K562 (cell line): ENCODE results near the gene AMIGO3. TPM values are rescaled to one million over a fixed set of nuclear protein-coding genes. Genes with fewer than 3 reads are reported as not detected.

Experiments used
- ATAC-seq: fragments of 200-7000 bp; cut with Tn5 transposase; 3 replicates; pipeline ENCODE4 v1.9.1; 2020; ENCODE audit warnings: moderate library complexity
- BruUV-seq: library from RNA; stranded (reverse); fragments of 400-500 nt; replicated peaks from 2 replicates; lab custom pipeline; 2021; lab: Mats Ljungman, UMichigan
- CTCF ChIA-PET: fragments of 300-600 bp; formaldehyde crosslinking; extraction: SDS; loops from one replicate; lab custom pipeline; 2021; ENCODE audit warnings: low intra/inter-chr PET ratio; lab: Yijun Ruan, JAX
- POLR2A ChIA-PET: fragments of 300-600, 350-650 bp; sonication (Branson Sonifier 250); formaldehyde crosslinking; extraction: SDS; loops from one replicate; lab custom pipeline; 2021; ENCODE audit warnings: antibody characterized with exemption, inconsistent platforms; lab: Yijun Ruan, JAX
- DNase-seq, 4 experiments: peaks; one replicate each; pipeline versions ENCODE4 v3.0.0 to v3.0.0-alpha.2; 2011 to 2018; ENCODE audit warnings: low spot score in 3 of 4, mixed read lengths in 3 of 4; ENCODE audit errors: extremely low read depth in 1 of 4
- FAIRE-seq: peaks from 2 replicates; lab custom pipeline; 2011; peaks lifted over from hg19 to GRCh38; lab: Jason Lieb, UNC
- H2AFZ ChIP-seq: 2 replicates; pipeline ENCODE4 v1.6.0; 2011; ENCODE audit warnings: low read depth, low read length, control low read depth, inconsistent platforms
- H3K27ac ChIP-seq: fragments of 200-600 bp; 3 replicates; pipeline ENCODE4 v1.8.0; 2011; ENCODE audit warnings: low read depth, mild to moderate bottlenecking, control low read depth, inconsistent platforms, low read length, moderate library complexity, mixed read lengths; ENCODE audit errors: extremely low read depth
- H3K27me3 ChIP-seq, 2 experiments: fragments of 300-600 bp in 1 of 2; 2 replicates in 1 of 2; 3 replicates in 1 of 2; pipeline versions ENCODE4 v1.6.0 to v1.8.0; 2011; ENCODE audit warnings: inconsistent platforms in 2 of 2, low read length in 2 of 2, mild to moderate bottlenecking in 1 of 2, mixed read lengths in 1 of 2, moderate library complexity in 1 of 2; ENCODE audit not compliant: control insufficient read depth in 2 of 2, insufficient read depth in 2 of 2
- H3K36me3 ChIP-seq: fragments of 300-600 bp; 3 replicates; pipeline ENCODE4 v1.8.0; 2011; ENCODE audit warnings: mild to moderate bottlenecking, low read length, inconsistent platforms; ENCODE audit not compliant: control insufficient read depth, insufficient read depth
- H3K4me1 ChIP-seq, 2 experiments: fragments of 200-600 bp in 1 of 2; replicated peaks in 1 of 2; 2 replicates in 1 of 2; 3 replicates in 1 of 2; pipeline versions ENCODE4 v1.5.1 to v1.8.0; 2011; ENCODE audit warnings: inconsistent platforms in 2 of 2, low read length in 2 of 2, mild to moderate bottlenecking in 1 of 2, mixed read lengths in 1 of 2, moderate library complexity in 1 of 2; ENCODE audit not compliant: control insufficient read depth in 2 of 2, insufficient read depth in 2 of 2
- H3K4me2 ChIP-seq: 2 replicates; pipeline ENCODE4 v1.6.1; 2011; ENCODE audit warnings: low read length, control low read depth, inconsistent platforms, mixed read lengths; ENCODE audit not compliant: insufficient read depth
- H3K4me3 ChIP-seq: fragments of 200-600 bp; sonication (generic), shearing (Covaris generic); 2 replicates; pipeline ENCODE4 v1.5.1; 2016; ENCODE audit warnings: control low read depth, inconsistent platforms
- H3K79me2 ChIP-seq: fragments of 200-600 bp; 3 replicates; pipeline ENCODE4 v1.8.0; 2011; ENCODE audit warnings: low read length, inconsistent platforms; ENCODE audit not compliant: control insufficient read depth, insufficient read depth
- H3K9ac ChIP-seq, 2 experiments: 2 replicates each; pipeline versions ENCODE4 v1.6.0 to v1.6.1; 2011; ENCODE audit warnings: low read depth in 2 of 2, low read length in 2 of 2, control low read depth in 1 of 2, inconsistent platforms in 1 of 2, mild to moderate bottlenecking in 1 of 2, mixed read lengths in 1 of 2; ENCODE audit not compliant: insufficient read depth in 1 of 2
- H3K9me1 ChIP-seq: one replicate; pipeline ENCODE4 v1.6.0; 2011; ENCODE audit warnings: inconsistent platforms, mild to moderate bottlenecking, low read length, moderate library complexity; ENCODE audit not compliant: control insufficient read depth, insufficient read depth
- H3K9me3 ChIP-seq: replicated peaks from 2 replicates; pipeline ENCODE4 v1.5.1; 2011; ENCODE audit warnings: low read depth, low read length, inconsistent platforms; ENCODE audit not compliant: control insufficient read depth, insufficient read depth
- H4K20me1 ChIP-seq: replicated peaks from 2 replicates; pipeline ENCODE4 v1.6.1; 2011; ENCODE audit warnings: low read length, inconsistent platforms, mixed read lengths; ENCODE audit not compliant: control insufficient read depth, insufficient read depth
- BMI1 ChIP-seq: fragments of 150-350 bp; IDR thresholded peaks from 2 replicates; pipeline ENCODE4 v1.6.1; 2014; ENCODE audit warnings: low read length
- E2F3 ChIP-seq: fragments of 250-450 bp; sonication (Bioruptor Pico); IDR thresholded peaks from 2 replicates; pipeline ENCODE4 v1.4.0; 2020; ENCODE audit warnings: mild to moderate bottlenecking
- E2F6 ChIP-seq, 2 experiments: IDR thresholded peaks; 2 replicates each; pipeline ENCODE4 v1.6.1; 2011; ENCODE audit warnings: borderline replicate concordance in 1 of 2, control low read depth in 1 of 2, low read depth in 1 of 2, low read length in 1 of 2, mild to moderate bottlenecking in 1 of 2, mixed read lengths in 1 of 2, moderate library complexity in 1 of 2; ENCODE audit not compliant: insufficient read depth in 1 of 2, insufficient read length in 1 of 2, poor library complexity in 1 of 2, severe bottlenecking in 1 of 2; ENCODE audit errors: extremely low read depth in 1 of 2
- POLR2A ChIP-seq: fragments of 450-650 bp; conservative IDR thresholded peaks from 2 replicates; pipeline ENCODE4 v1.6.1; 2016
- POLR2G ChIP-seq: fragments of 200-400 bp; formaldehyde crosslinking; IDR thresholded peaks from 2 replicates; pipeline ENCODE4 v1.6.1; 2017; ENCODE audit warnings: low read depth, mild to moderate bottlenecking, antibody characterized with exemption, low read length, moderate library complexity
- RBFOX2 ChIP-seq: fragments of 200-400 bp; formaldehyde crosslinking; IDR thresholded peaks from 2 replicates; pipeline ENCODE4 v1.6.1; 2017; ENCODE audit warnings: low read depth, mild to moderate bottlenecking, low read length, moderate library complexity
- SIX5 ChIP-seq, 2 experiments: IDR thresholded peaks; 2 replicates each; pipeline ENCODE4 v1.6.1; 2011; ENCODE audit warnings: low read length in 2 of 2, borderline replicate concordance in 1 of 2, low read depth in 1 of 2, mild to moderate bottlenecking in 1 of 2, moderate library complexity in 1 of 2; ENCODE audit not compliant: insufficient read depth in 1 of 2
- STAT5A ChIP-seq: IDR thresholded peaks from 2 replicates; pipeline ENCODE4 v1.6.1; 2012; ENCODE audit warnings: low read length, inconsistent platforms, borderline replicate concordance
- TAF15 ChIP-seq: fragments of 200-400 bp; formaldehyde crosslinking; IDR thresholded peaks from 2 replicates; pipeline ENCODE4 v1.6.1; 2017; ENCODE audit warnings: mild to moderate bottlenecking, low read depth, low read length, moderate library complexity
- TGIF2 ChIP-seq: sonication (generic); formaldehyde crosslinking; IDR thresholded peaks from 2 replicates; pipeline ENCODE4 v1.8.1; 2022; ENCODE audit warnings: mild to moderate bottlenecking, missing genetic modification reagents, moderate library complexity
- WGBS: fragments of 100-300 bp; shearing (Covaris generic); methylation state at CpG from one replicate; pipeline ENCODE4 v1.1.6; 2016; ENCODE audit warnings: low coverage, mixed read lengths; ENCODE audit not compliant: insufficient coverage; ENCODE audit errors: missing lambda C conversion rate; 5-methylcytosine and 5-hydroxymethylcytosine counted together
- in situ Hi-C: fragments of 300-500 bp; cut with MboI; formaldehyde crosslinking; loops from 4 replicates; pipeline ENCODE4 v1.15.0; 2018; ENCODE audit warnings: inconsistent platforms, mixed read lengths
- intact Hi-C: fragments of 100-400 bp; cut with micrococcal nuclease; formaldehyde crosslinking; loops from 2 replicates; pipeline ENCODE4 v1.14.2; 2022
- polyA plus RNA-seq, 8 experiments: library from polyadenylated mRNA; depleted of rRNA in 4 of 8; stranded (reverse) in 5 of 8; unstranded in 3 of 8; fragments of >200 nt; fragmentation: Nextera tagmentation in 2 of 8; fragmentation: Illumina TruSeq in 1 of 8; extraction: Ambion mirVana in 2 of 8; extraction: Trizol in 1 of 8; gene quantifications; 2 replicates each; pipeline versions ENCODE4 v1.2.1 to v1.2.3, GENCODE V29; 2011 to 2014; ENCODE audit warnings: inconsistent platforms in 1 of 8, missing spikeins in 1 of 8
- total RNA-seq, 7 experiments: library from RNA; depleted of rRNA in 6 of 7; stranded (reverse); fragments of >200 nt in 6 of 7; fragmentation: Illumina TruSeq in 2 of 7; extraction: Trizol in 2 of 7; gene quantifications; 2 replicates each; pipeline versions ENCODE4 v1.2.1 to v1.2.3, GENCODE V29; 2011 to 2021; ENCODE audit warnings: low replicate concordance in 1 of 7

The AMIGO3 gene
- total and polyA plus RNA-seq, 9 of the 15 experiments (the other 6 are each of a cell fraction or from before 2014, with no cell fraction given): 0.13 to 2.8 (median 0.44) TPM; not detected in 4

GRCh38 chr3:49721896-49722781, 2.7 kb upstream of the AMIGO3 start:
- H3K4me3 ChIP-seq: peak overlapping the region; percentile 99

More at GRCh38 chr3:49721896-49722781, 2.7 kb upstream of the AMIGO3 start:
- ChIA-PET POLR2A (no interaction called here), CTCF (no interaction called here)
- WGBS: 93% methylated on average over 15 of the region's 26 CpGs
- no TSS peak for BruUV-seq
- peak overlapping the region; percentile 90; the same call in 1 of the 3 replicates for H3K27ac ChIP-seq
- no peak overlapping the region for H2AFZ ChIP-seq
- no peak for ATAC-seq
- intact Hi-C loops: loop anchor here (5.0 kb wide), 1 partner anchor 115 kb away; no protein-coding TSS in a partner anchor
- peak overlapping the region; percentile 95 to 100; a peak in 3 of 4 replicates for H3K9ac ChIP-seq
- H3K4me2 ChIP-seq: peak overlapping the region; percentile 93; the same call in 1 of the 2 replicates
- no peaks in the 10 kb centered on the region for H3K27me3 ChIP-seq
- peaks cover 2 to 41% of the 10 kb centered on the region in 2 experiments; a peak in 4 of 5 replicates for H3K4me1 ChIP-seq
- DNase-seq: no peak
- H4K20me1 ChIP-seq: 0 out of 2 replicates have a peak, but pooled peaks cover 3% of the 10 kb centered on the region
- H3K79me2 ChIP-seq: peaks cover 12% of the 10 kb centered on the region
- FAIRE-seq: no peak
- no peak for TF ChIP-seq TAF15
- no peak for TF ChIP-seq STAT5A
- TF ChIP-seq SIX5 (IDR thresholded peaks at IDR 0.05; ENCODE audit: borderline replicate concordance in 1 of 2, insufficient read depth in 1 of 2, low read depth in 1 of 2, low read length in 2 of 2): no peak
- TF ChIP-seq TGIF2 (CRISPR knock-in tag): no peak
- peak; percentile 27; the same call in 1 of the 2 replicates for TF ChIP-seq POLR2A
- no peak for TF ChIP-seq E2F3
- TF ChIP-seq BMI1: no peak
- TF ChIP-seq RBFOX2: peak; percentile 53; the same call in 1 of the 2 replicates
- peak; percentile 74; the same call in 1 of the 2 replicates for TF ChIP-seq POLR2G
- TF ChIP-seq E2F6 (IDR thresholded peaks at IDR 0.05; ENCODE audit: borderline replicate concordance in 1 of 2, extremely low read depth in 1 of 2, insufficient read depth in 1 of 2, insufficient read length in 1 of 2, low read depth in 1 of 2, low read length in 1 of 2, poor library complexity in 1 of 2, severe bottlenecking in 1 of 2): no peak
- TF ChIP-seq, all 486 proteins: peak for 3
- H3K9me1 ChIP-seq: no peaks in the 10 kb centered on the region
- in situ Hi-C loops: no loop called here
- H3K9me3 ChIP-seq: no peaks in the 10 kb centered on the region
- peaks cover 63% of the 10 kb centered on the region; the same call in 2 of the 3 replicates for H3K36me3 ChIP-seq
